Measurements from ENCODE around the gene TMEM263.
"Not testable (repeated sequence)": the region's sequence is repeated elsewhere in the genome, so short reads cannot be mapped to it uniquely, and the experiment has no call there.

Gene TMEM263

GRCh38 chr12:106987846-106988245 is 32.1 kb downstream of the TMEM263 start:
- DNase-seq = no peak

GRCh38 chr12:106994579-106995220 is 39.0 kb downstream of the TMEM263 start:
- no peak for DNase-seq

- not testable (repeated sequence) for DNase-seq
Observed at GRCh38 chr12:106996102-106996501, 40.4 kb downstream of the TMEM263 start.

- DNase-seq = no peak
Observed at GRCh38 chr12:106997916-106998315, 42.2 kb downstream of the TMEM263 start.

GRCh38 chr12:106999446-106999845 is 43.7 kb downstream of the TMEM263 start:
- DNase-seq = no peak

- not testable (repeated sequence) for DNase-seq
Observed at GRCh38 chr12:107002665-107003064, 47.0 kb downstream of the TMEM263 start.

GRCh38 chr12:107007411-107007810 is 51.7 kb downstream of the TMEM263 start:
- DNase-seq = no peak

GRCh38 chr12:107011519-107011918 is 55.8 kb downstream of the TMEM263 start:
- DNase-seq = no peak

GRCh38 chr12:107012736-107013425 is 57.2 kb downstream of the TMEM263 start:
- no peak for DNase-seq

GRCh38 chr12:107014055-107014454 is 58.3 kb downstream of the TMEM263 start:
- DNase-seq = no peak

- no peak for DNase-seq
Observed at GRCh38 chr12:107017042-107017441, 61.3 kb downstream of the TMEM263 start.

GRCh38 chr12:107019546-107019945 is 63.8 kb downstream of the TMEM263 start:
- no peak for DNase-seq
